HG02642 (cell line): ENCODE results near the gene STPG1.
"Not testable (repeated sequence)": the region's sequence is repeated elsewhere in the genome, so short reads cannot be mapped to it uniquely, and the experiment has no call there.

Source experiments
- ATAC-seq: cut with Tn5 transposase; IDR thresholded peaks from one replicate; pipeline ENCODE4 v1.9.1; 2021; ENCODE audit warnings: mild to moderate bottlenecking; ENCODE audit not compliant: unreplicated experiment, poor library complexity

STPG1 gene, protein sequence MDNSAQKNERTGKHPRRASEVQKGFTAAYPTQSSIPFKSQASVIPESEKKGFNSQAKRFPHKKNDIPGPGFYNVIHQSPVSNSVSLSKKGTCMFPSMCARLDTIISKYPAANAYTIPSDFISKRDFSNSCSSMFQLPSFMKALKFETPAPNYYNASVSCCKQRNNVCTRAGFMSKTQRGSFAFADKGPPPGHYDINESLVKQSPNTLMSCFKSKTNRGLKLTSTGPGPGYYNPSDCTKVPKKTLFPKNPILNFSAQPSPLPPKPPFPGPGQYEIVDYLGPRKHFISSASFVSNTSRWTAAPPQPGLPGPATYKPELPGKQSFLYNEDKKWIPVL

DNA sequence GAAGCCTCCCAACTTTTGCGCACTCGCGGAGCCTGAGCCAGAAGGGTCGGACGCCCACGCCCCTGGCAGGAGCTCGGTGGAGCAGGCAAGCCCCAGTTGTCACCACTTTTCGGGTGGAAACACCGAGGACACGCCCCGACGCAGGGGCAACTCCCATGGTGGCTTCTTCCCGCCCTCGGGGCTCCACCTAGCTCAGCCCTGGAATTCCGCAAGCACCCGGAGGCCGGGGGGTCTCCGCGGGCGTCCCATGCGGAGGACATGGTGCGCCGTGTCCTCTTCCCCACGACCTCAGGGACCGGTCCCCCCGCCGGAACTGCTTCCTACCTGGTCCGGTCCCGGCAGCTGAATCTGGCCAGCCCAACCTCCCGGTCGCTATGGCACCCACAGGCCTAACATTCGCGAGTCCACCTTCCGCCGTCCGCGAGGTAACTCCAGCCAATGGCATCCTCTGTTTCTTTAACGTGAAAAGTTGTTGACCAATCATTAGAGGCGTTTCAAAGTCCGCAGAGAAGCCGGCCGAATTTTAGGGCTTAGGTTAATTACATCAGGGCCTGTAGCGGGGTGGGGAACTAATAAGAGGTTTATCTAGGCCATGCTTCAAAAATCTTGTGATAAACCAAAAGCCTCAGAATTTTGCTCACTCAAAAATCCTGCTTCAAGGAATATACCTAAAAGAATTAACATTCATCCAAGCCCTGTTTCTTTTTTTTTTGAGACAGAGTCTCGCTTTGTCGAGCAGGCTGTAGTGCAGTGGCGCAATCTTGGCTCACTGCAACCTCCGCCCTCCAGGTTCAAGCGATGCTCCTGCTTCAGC is at the start of gene STPG1:
TSS of gene STPG1 (minus strand) at position 433 of the 814 bp plus-strand sequence. CDS start 12,394 bp downstream, outside the sequence.
- no peak for ATAC-seq

DNA sequence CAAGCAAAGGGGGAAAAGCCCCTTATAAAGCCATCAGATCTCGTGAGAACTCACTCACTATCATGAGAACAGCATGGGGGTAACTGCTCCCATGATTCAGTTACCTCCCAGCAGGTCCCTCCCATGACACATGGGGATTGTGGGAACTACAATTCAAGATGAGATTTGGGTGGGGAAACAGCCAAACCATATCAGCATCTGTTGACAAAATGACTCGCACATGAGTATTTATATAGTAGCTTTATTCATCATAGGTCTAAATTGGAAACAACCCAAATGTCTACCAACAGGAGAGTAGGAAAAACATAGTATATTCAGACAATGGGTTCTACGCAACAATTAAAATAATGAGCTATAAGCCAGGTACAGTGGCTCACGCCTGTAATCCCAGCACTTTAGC is 48.5 kb upstream of the STPG1 start:
- ATAC-seq = not testable (repeated sequence)

DNA sequence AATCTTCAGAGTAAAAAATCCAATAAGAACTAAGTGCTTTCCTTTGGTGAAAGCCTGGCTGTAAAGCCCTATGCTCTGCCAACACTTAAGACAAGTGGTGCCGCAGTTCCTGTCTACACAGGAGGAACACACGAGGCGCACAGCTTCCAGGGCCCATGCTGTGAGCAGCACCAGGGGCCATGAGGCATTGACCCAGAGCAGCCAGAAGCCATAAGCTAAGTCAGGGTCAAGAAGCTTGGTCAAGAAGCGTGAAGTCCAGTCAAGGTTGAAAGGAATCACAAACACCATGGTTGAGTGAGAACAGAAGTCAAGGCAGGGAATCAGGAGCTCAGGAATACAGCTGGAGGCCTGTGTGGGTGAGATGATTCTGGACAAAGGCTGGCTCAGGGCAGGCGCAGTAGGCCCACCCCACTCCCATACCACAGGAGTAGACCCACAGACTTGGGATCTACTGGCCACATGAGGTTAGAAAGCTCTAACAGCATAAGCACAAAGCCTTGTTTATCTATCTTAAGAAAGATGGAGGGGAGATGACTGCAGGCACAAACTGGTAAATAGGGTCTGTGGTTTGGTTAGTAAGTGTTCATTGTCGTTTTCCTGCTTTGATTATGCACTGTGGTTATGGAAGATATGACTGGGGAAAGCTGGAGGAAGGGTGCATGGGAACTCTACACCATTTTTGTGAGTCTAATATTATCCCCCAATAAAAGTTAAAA is 46.1 kb upstream of the STPG1 start:
- no peak for ATAC-seq

DNA sequence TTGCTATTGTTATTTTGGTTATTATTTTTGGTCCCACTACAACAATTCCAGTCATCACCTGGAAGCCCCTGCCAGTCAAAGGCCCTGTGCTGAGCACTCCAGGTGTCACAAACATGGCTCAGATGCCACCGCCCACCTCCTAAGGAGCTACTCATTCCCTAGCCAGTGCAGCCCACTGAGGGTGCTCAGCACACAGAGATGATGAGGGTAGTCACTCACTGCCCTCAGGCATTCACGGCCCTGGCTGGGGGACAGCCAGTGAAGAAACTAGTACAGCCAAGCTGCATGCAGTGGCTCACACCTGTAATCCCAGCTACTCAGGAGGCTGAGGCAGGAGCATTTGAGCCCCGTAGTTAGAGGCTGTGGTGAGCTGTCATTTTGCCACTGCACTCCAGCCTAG is 44.3 kb upstream of the STPG1 start:
- no peak for ATAC-seq

DNA sequence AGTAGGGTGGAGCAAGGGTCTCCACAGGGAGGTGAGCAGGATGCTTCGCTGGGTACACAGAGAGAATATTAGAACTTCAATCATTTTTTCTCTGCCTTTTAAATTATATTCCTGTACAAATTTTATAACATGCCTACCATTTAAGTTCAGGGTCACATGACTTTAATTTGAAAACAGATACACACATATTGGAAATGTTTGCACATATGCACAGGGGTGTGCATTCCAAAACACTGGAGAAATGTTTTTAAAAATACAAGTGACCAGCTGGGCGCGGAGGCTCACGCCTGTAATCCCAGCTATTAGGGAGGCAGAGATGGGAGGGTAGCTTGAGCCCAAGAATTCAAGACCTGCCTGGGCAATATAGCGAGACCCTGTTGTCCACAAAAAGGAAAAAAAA is 41.7 kb upstream of the STPG1 start:
- no peak for ATAC-seq

DNA sequence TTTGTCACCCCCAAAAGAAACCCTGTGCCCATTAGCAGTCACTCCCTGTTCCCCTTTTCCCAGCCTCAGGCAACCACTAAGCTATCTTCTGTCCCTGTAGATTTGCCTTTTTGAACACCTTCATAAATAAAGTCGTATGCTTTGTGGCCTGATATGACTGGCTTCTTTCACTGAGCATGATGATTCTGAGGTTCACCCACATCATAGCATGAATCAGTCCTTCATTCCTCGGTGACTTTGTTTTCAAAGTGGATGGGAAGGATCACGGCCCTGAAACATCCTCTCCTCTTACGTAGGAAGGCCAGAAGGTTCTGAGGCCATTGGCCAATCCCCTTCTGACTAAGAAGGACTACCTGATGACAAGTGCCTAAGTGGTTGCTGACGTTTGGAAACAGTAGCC is 41.1 kb upstream of the STPG1 start:
- no peak for ATAC-seq

DNA sequence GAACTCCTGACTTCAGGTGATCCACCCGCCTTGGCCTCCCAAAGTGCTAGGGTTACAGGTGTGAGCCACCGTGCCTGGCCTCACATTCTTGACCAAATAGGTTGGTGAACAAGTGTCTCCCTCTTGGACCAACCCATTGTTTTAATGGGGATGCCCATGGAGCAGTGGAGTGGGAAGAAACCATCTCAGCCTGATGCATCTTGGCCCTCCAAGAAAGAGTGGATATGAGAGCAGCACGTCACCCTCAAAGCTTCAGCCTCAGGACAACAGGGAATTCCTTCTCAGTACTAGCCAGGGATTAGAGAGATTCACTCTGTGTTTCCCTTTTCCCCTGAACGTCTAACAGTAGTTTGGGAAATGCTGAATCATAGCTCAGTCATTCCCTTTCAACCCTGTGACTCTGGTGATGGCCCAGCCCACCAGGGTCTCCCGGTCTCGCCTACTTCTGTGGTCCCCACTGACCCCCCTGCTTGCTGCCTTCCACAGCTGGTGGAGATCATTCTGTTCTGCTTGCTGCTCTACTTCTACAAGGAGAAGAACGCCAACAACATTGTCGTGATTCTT is 39.4 kb upstream of the STPG1 start:
- no peak for ATAC-seq

DNA sequence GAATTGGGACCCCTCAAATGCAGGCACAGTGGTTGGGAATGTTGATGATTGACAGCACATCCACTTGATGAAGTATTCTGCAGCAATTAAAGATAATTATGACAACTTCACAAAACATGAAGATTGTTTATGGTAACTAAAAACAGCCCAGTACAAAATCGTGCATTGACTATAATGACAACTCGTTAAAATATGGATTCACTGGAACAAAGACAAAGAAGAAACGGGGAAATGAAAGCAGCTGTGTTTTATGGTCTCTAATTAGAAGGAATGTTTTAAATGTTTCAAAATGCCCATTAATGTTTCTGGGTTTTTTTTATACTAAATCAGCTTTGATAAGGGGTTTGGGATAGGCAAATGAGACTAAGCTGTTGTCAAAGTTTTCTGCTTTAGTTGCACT is 38.2 kb upstream of the STPG1 start:
- ATAC-seq = no peak

DNA sequence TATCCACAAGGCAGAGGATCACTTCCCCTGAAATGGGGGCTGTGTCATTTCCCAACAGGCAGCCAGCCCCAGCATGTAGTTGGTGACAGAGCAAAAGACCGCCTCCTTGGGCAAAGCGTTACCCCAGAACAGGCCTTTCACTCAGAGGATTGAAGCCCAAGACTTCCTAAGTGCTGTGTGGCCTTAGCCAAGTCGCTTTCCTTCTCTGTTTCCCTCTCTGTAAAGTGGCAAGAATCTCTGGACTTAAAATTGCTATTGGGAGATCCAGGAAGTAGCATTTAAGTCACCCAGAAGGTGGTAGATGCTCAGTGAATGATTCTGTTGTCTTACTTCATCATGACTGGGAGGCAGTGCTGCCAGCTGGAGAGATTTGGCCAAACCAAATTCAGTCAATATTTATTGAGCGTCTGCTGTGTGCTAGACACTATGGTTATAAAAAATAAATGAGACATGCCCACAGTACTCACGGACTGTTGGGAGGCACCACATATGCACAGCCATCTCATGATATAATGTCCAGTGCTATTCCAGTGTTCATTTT is 37.3 kb upstream of the STPG1 start:
- ATAC-seq = no peak

DNA sequence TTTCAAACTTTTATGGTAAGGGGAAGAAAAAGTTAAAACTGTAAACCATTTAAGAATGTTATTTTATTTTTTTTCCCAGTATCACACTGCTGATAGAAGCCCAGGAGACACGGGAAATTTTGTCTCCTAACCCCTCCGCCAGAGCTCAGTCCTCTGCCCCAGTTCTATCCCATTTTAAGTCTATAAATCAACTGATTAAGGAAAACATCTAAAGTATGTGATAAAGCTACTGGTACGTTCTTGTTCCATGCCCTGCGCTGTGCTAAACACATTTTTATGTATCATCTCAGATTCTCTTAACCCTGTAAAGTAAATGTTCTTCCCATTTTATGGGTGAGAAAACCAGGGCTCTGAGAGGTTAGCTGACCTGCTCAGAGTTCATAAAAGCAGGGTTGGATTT is 36.7 kb upstream of the STPG1 start:
- ATAC-seq = no peak

DNA sequence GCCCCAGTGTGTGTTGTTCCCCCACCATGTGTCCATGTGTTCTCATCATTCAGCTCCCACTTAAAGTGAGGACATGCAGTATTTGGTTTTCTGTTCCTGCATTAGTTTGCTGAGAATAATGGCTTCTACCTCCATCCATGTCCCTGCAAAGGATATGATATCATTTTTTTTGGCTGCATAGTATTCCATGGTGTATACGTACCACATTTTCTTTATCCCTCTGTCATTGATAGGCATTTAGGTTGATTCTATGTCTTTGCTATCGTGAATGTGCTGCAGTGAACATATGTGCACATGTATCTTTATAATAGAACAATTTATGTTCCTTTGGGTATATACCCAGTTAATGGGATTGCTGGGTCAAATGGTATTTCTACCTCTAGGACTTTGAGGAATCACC is 32.9 kb upstream of the STPG1 start:
- ATAC-seq = not testable (repeated sequence)

DNA sequence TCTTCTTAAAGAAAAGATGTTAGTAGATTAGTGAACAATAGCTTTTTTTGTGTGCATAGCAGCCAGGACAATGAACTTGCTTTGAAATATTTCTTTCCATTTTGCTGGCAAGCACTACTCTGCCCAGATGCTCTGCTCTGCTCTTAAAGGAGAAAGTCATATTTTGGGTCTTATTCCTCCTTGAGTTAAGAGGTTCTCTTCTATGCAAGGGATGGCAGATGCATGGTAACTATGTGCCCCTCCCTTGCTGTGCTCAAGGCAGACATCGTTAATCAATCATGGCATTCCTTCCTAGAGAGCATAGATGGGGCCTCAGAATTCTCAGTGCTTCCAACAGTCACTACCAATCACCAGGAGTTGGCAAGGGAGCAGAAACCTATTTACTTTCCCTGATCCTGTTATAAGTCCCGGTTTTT is 29.7 kb upstream of the STPG1 start:
- no peak for ATAC-seq

DNA sequence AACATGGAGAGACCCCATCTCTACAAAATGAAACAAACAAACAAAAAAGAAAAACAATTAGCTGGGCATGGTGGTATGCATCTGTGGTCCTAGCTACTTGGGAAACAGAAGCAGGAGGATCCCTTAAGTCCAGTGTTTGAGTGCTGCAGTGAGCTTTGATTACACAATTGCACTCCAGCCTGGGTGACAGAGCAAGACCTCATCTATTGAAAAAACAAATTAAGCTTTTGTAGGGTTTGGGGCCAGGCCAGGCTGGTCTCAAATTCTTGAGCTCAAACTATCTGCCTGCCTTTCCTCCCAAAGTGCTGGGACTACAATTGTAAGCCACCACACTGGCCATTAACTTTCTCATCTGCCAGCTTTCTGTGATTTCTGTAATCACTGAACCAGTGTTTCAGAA is 29.2 kb upstream of the STPG1 start:
- no peak for ATAC-seq

DNA sequence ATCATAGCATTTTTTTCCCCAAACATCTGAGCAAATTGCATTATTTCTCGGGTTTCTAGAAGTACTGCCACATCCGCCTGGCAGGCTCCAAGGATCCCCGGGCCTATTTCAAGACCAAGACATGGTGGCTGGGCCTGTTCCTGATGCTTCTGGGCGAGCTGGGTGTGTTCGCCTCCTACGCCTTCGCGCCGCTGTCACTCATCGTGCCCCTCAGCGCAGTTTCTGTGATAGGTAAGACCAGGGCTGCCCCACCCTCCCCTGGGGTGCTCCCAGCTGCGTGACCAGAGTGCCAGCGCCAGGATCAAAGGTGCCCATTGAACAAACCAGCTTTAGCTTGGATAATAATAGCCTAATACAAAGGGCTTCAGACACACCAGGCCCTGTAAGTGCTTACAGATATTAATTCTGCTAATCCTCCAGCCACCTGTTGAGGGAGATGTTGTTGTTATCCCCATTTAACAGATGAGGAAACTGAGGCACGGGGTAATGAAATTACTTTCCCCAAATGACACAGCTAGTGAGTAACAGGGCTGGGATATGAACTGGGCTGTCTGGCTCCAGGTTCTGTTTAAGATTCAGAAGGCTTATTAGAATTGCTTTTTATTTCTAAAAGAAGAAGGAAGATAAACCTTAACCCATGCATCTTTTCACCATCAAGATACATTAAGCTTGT is 28.6 kb upstream of the STPG1 start:
- ATAC-seq = no peak

DNA sequence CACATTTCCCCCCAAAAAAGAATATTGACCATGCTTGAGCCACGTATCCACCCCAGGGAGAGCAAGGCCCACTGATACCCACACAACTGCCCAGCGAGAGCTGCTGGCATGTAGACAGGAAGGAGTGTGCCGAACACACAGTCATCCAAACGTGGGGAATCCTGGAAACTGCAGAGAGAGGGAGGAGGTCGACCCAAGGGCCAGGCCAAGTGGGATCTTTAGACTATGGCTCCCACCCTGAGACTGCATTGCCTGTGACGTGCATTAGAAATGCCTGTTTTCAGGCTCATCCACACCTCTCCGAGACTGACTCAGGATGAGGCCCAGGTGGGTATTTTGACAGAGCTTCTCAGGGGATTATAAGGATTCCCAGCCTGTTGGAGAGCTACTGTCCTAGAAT is 27.9 kb upstream of the STPG1 start:
- ATAC-seq = no peak

DNA sequence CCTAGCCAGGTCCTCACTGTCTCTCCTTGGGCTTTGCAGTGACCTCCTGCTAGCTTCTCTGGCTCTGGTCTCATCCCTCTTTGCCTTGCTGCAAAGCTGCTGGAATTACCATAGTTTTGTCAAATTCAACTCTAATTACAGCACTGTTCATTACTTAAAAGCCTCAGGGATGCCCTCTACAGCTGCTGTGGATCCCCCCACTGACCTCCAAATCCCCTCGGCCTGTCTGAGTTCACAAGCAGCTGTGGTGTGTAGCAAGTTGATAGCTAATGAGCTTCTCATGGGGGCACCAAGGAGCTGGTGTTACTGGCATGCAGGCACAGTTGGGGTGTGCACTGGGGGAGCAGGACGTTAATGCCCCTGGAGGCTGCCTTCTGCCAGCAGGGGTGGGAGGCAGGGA is 26.9 kb upstream of the STPG1 start:
- no peak for ATAC-seq

DNA sequence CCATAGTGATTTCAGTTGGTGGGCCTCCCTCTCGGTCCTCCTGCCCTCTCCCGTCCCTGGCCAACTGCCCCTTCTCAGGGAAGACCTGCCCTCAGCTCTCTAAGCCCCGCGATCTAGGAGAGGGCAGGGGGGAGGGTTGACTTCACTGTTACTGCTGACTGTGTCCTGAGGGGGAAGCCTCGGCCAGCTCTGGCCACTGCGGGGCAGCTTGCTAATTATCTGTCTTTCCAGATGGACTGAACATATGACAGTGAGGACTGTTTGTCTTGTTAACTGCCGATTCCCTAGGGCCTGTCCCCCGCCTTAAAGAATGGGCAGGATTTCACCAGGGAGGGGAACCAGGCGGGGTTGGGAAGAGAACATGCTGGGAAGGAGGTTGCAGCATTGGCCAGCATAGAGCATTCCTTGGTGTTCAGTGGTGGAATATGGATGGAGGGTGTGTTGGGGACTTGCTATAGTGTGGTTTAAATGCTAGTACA is 24.9 kb upstream of the STPG1 start:
- no peak for ATAC-seq

DNA sequence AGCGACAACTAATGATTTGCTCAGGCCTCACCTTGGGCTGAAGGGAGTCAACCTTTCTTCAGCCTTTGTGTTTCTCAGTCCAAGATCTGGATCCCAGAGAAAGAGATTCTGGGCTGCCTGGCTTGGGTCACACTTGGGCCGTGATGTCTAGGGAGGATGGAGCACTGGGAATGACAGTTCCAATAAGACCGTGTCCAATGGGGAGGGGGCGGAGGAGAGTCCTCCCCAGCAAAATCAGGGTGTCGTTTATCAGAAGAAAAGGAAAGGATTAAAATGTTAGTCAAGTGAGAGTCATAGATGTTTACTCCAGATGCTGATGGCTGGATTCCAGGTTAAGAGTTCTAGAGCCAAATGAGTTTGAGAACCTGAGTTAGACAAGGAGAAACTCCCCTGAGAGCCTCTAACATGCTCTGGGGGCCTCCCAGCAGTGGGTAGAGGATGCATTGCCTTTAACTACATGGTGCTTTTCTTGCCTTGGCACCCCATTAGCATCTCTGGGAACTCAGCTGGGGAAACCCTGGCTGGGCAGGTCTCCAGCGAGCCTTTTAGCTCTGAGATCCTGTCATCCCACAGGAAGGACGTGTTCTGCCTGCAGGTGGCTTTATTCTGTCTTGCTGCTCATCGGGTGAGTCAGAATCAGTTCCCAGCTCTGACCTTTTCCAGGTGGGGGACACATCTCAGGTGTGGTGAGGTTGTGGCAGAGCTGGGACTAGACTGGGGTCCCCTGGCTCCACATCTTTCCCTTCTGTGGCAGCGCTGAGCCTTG is 24.2 kb upstream of the STPG1 start:
- ATAC-seq = no peak

DNA sequence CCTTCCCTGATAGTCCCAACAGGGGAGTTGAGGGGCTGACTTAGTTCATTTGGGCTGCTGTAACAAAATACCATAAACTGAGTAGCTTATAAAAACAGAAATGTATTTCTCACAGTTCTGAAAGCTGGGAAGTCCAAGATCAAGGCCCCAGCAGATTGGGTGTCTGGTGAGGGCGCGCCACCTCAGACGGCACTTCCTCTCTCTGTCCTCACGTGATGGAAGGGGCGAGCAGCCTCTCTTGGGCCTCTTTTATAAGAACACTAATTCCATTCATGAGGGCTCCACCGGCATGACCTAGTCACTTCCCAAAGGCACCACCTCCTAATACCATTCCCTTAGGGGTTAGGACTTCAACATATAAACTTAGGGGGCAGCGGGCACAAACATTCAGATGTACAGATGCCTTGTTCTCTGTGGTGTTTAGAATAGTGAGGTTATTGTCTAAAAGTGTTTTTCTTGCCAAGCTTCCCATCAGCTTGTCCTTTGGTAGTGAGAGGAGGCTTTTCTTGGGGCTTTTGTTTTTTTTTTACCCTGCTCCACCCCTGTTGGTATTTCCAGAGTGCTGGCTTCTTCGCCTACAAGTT is 22.3 kb upstream of the STPG1 start:
- ATAC-seq = no peak
